ENCODE data around the gene DDX60.

The DDX60 gene

DNA sequence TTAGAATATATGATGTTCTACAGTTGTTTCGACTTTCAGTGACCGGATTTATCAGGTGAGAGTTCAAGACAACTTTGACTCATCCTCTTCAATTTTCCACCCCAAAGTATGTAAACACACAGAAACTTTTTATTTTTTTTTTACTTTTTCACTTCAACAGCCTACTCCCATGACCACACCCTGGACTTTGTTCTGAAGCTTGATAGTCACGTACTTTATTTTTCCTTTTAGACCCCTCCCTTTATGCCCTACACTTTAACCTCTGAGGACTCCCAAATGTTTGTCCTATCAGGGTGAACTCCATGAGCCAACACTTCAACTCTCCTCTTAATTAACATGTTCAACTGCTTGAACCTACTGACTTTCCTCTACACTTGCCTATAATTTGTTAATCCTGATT lies 2.5 kb upstream of the DDX60 start:
- H3K4me3 ChIP-seq (ENCODE audit: low read depth, low read length, poor library complexity, severe bottlenecking): no peak overlapping the region
- no peaks in the 10 kb centered on the region for H3K9me3 ChIP-seq (ENCODE audit: low read length)
- H3K4me1 ChIP-seq (ENCODE audit: insufficient read depth, low read length, severe bottlenecking): no peaks in the 10 kb centered on the region
- H3K27me3 ChIP-seq (ENCODE audit: insufficient read depth, low read length): no peaks in the 10 kb centered on the region
- no peak overlapping the region for H3K4me2 ChIP-seq (ENCODE audit: low read length)
- no peak overlapping the region for H3K27ac ChIP-seq (ENCODE audit: low read depth, low read length, poor library complexity, severe bottlenecking)
- TF ChIP-seq, protein P1, sequence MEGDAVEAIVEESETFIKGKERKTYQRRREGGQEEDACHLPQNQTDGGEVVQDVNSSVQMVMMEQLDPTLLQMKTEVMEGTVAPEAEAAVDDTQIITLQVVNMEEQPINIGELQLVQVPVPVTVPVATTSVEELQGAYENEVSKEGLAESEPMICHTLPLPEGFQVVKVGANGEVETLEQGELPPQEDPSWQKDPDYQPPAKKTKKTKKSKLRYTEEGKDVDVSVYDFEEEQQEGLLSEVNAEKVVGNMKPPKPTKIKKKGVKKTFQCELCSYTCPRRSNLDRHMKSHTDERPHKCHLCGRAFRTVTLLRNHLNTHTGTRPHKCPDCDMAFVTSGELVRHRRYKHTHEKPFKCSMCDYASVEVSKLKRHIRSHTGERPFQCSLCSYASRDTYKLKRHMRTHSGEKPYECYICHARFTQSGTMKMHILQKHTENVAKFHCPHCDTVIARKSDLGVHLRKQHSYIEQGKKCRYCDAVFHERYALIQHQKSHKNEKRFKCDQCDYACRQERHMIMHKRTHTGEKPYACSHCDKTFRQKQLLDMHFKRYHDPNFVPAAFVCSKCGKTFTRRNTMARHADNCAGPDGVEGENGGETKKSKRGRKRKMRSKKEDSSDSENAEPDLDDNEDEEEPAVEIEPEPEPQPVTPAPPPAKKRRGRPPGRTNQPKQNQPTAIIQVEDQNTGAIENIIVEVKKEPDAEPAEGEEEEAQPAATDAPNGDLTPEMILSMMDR (IDR thresholded peaks at IDR 0.05; ENCODE audit: low read length): no peak
- TF ChIP-seq EZH2 (IDR thresholded peaks at IDR 0.05; ENCODE audit: borderline replicate concordance, low read length): no peak
- H3K9ac ChIP-seq (ENCODE audit: low read length): no peak overlapping the region
- no peaks in the 10 kb centered on the region for H3K36me3 ChIP-seq (ENCODE audit: insufficient read depth, low read length)
- H4K20me1 ChIP-seq (ENCODE audit: insufficient read depth, low read length): no peaks in the 10 kb centered on the region
- no peak overlapping the region for H2AFZ ChIP-seq (ENCODE audit: low read length)
- no peaks in the 10 kb centered on the region for H3K9me2 ChIP-seq (ENCODE audit: low read depth, low read length)
- no peaks in the 10 kb centered on the region for H3K79me2 ChIP-seq (ENCODE audit: insufficient read depth, low read length)
- H3F3A ChIP-seq (ENCODE audit: insufficient read depth, low read length): no peaks in the 10 kb centered on the region

- Histone ChIP-seq H3K27ac (ENCODE audit: low read depth, low read length, poor library complexity, severe bottlenecking) (no peak overlapping the region), H3K9ac (ENCODE audit: low read length) (no peak overlapping the region), H2AFZ (ENCODE audit: low read length) (no peak overlapping the region), H4K20me1 (ENCODE audit: insufficient read depth, low read length) (no peaks in the 10 kb centered on the region), H3K27me3 (ENCODE audit: insufficient read depth, low read length) (no peaks in the 10 kb centered on the region), H3K36me3 (ENCODE audit: insufficient read depth, low read length) (no peaks in the 10 kb centered on the region), H3K4me1 (ENCODE audit: insufficient read depth, low read length, severe bottlenecking) (no peaks in the 10 kb centered on the region), H3K79me2 (ENCODE audit: insufficient read depth, low read length) (no peaks in the 10 kb centered on the region), H3K4me3 (ENCODE audit: low read depth, low read length, poor library complexity, severe bottlenecking) (no peak overlapping the region), H3K9me2 (ENCODE audit: low read depth, low read length) (no peaks in the 10 kb centered on the region), H3K9me3 (ENCODE audit: low read length) (no peaks in the 10 kb centered on the region), H3F3A (ENCODE audit: insufficient read depth, low read length) (no peaks in the 10 kb centered on the region), H3K4me2 (ENCODE audit: low read length) (no peak overlapping the region)
- no peak for TF ChIP-seq EZH2 (IDR thresholded peaks at IDR 0.05; ENCODE audit: borderline replicate concordance, low read length)
- TF ChIP-seq, protein P1 (IDR thresholded peaks at IDR 0.05; ENCODE audit: low read length): no peak
Measured at GRCh38 chr4:168319486-168320019, 1.0 kb upstream of the DDX60 start.

DNA sequence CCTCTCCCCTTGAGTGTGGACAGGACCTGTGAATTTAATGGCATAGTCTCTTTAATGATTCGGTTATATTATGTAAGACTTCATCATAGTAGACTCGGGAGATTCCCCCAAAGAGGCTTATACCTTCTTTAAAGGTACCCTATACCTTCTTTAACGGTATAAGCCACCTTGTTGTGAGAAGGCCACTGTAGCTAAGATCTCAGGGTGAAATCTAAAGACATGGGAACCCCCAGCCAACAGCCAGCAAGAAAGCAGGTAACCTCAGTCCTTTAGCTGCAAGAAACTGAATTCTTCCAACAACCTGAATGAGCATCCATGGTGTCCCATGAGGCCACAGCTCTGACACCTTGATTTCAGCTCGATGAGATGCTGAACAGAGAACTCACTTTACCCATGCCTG lies 931 bp downstream of the DDX60 start:
- Histone ChIP-seq H3F3A (ENCODE audit: insufficient read depth, low read length) (no peaks in the 10 kb centered on the region), H3K9ac (ENCODE audit: low read length) (no peak overlapping the region), H3K9me2 (ENCODE audit: low read depth, low read length) (no peaks in the 10 kb centered on the region), H3K9me3 (ENCODE audit: low read length) (no peaks in the 10 kb centered on the region), H3K4me3 (ENCODE audit: low read depth, low read length, poor library complexity, severe bottlenecking) (no peak overlapping the region), H4K20me1 (ENCODE audit: insufficient read depth, low read length) (no peaks in the 10 kb centered on the region), H3K4me1 (ENCODE audit: insufficient read depth, low read length, severe bottlenecking) (no peaks in the 10 kb centered on the region), H3K4me2 (ENCODE audit: low read length) (no peak overlapping the region), H3K79me2 (ENCODE audit: insufficient read depth, low read length) (no peaks in the 10 kb centered on the region), H3K27me3 (ENCODE audit: insufficient read depth, low read length) (no peaks in the 10 kb centered on the region), H3K36me3 (ENCODE audit: insufficient read depth, low read length) (no peaks in the 10 kb centered on the region), H2AFZ (ENCODE audit: low read length) (no peak overlapping the region), H3K27ac (ENCODE audit: low read depth, low read length, poor library complexity, severe bottlenecking) (no peak overlapping the region)
- no peak for TF ChIP-seq EZH2 (IDR thresholded peaks at IDR 0.05; ENCODE audit: borderline replicate concordance, low read length)
- TF ChIP-seq, protein P1 (IDR thresholded peaks at IDR 0.05; ENCODE audit: low read length): no peak

Data from OCI-LY1 (cell line).